ENCODE measurements around the gene HPSE2.

Gene HPSE2

GRCh38 chr10:98586096-98586495, 649.6 kb downstream of the HPSE2 start:
- peaks cover 61% of the 10 kb centered on the region for H3K27me3 ChIP-seq (ENCODE audit: insufficient read depth, low read depth, severe bottlenecking)
- TF ChIP-seq CTCF (IDR thresholded peaks at IDR 0.05; ENCODE audit: low read depth, low read length), result no peak
- H3K36me3 ChIP-seq, result no peaks in the 10 kb centered on the region
- H3K27ac ChIP-seq, result no peak overlapping the region
- no peak for DNase-seq
- H3K4me3 ChIP-seq (ENCODE audit: low read depth, low read length), result no peak overlapping the region
- H3K9me3 ChIP-seq (ENCODE audit: severe bottlenecking), result no peaks in the 10 kb centered on the region

GRCh38 chr10:98582363-98582762, 653.3 kb downstream of the HPSE2 start:
- Histone ChIP-seq H3K36me3 (no peaks in the 10 kb centered on the region), H3K27ac (no peak overlapping the region), H3K4me3 (ENCODE audit: low read depth, low read length) (no peak overlapping the region), H3K9me3 (ENCODE audit: severe bottlenecking) (no peaks in the 10 kb centered on the region), H3K27me3 (ENCODE audit: insufficient read depth, low read depth, severe bottlenecking) (peaks cover 51% of the 10 kb centered on the region)
- no peak for DNase-seq
- no peak for TF ChIP-seq CTCF (IDR thresholded peaks at IDR 0.05; ENCODE audit: low read depth, low read length)

GRCh38 chr10:98577578-98577977, 658.1 kb downstream of the HPSE2 start:
- H3K36me3 ChIP-seq, result no peaks in the 10 kb centered on the region
- no peak overlapping the region for H3K4me3 ChIP-seq (ENCODE audit: low read depth, low read length)
- H3K27me3 ChIP-seq (ENCODE audit: insufficient read depth, low read depth, severe bottlenecking), result peaks cover 53% of the 10 kb centered on the region
- H3K9me3 ChIP-seq (ENCODE audit: severe bottlenecking), result no peaks in the 10 kb centered on the region
- no peak overlapping the region for H3K27ac ChIP-seq
- TF ChIP-seq CTCF (IDR thresholded peaks at IDR 0.05; ENCODE audit: low read depth, low read length), result no peak
- no peak for DNase-seq

GRCh38 chr10:98577168-98577567, 658.5 kb downstream of the HPSE2 start:
- Histone ChIP-seq H3K9me3 (ENCODE audit: severe bottlenecking) (no peaks in the 10 kb centered on the region), H3K27me3 (ENCODE audit: insufficient read depth, low read depth, severe bottlenecking) (peaks cover 53% of the 10 kb centered on the region), H3K4me3 (ENCODE audit: low read depth, low read length) (no peak overlapping the region), H3K36me3 (no peaks in the 10 kb centered on the region), H3K27ac (no peak overlapping the region)
- DNase-seq, result no peak
- TF ChIP-seq CTCF (IDR thresholded peaks at IDR 0.05; ENCODE audit: low read depth, low read length), result no peak

GRCh38 chr10:98576096-98576495, 659.6 kb downstream of the HPSE2 start:
- no peaks in the 10 kb centered on the region for H3K36me3 ChIP-seq
- TF ChIP-seq CTCF (IDR thresholded peaks at IDR 0.05; ENCODE audit: low read depth, low read length), result no peak
- no peak for DNase-seq
- no peak overlapping the region for H3K27ac ChIP-seq
- peaks cover 53% of the 10 kb centered on the region for H3K27me3 ChIP-seq (ENCODE audit: insufficient read depth, low read depth, severe bottlenecking)
- H3K9me3 ChIP-seq (ENCODE audit: severe bottlenecking), result no peaks in the 10 kb centered on the region
- H3K4me3 ChIP-seq (ENCODE audit: low read depth, low read length), result no peak overlapping the region

DNA sequence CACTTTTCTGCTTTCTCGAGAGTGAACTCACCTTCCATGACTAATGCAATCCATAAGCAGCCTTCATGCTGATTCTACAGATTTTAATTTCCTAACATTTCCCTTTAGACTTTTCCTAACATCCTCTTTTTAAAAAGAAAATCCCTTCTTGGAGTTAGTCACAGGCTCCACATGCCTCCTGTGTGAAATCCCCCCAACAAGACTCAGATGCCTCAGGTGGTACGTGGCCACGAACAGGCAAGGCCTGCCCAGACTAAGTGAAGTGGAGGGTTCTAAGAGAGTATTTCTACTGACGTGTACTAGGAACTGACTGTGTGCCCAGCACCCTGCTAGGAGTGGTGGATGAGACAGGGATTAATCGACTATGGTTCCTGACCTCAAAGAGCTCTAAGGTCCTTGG, 663.1 kb downstream of the HPSE2 start:
- DNase-seq, result no peak
- H3K9me3 ChIP-seq (ENCODE audit: severe bottlenecking), result no peaks in the 10 kb centered on the region
- no peak overlapping the region for H3K4me3 ChIP-seq (ENCODE audit: low read depth, low read length)
- H3K27ac ChIP-seq, result no peak overlapping the region
- H3K27me3 ChIP-seq (ENCODE audit: insufficient read depth, low read depth, severe bottlenecking), result peaks cover 46% of the 10 kb centered on the region
- no peak for TF ChIP-seq CTCF (IDR thresholded peaks at IDR 0.05; ENCODE audit: low read depth, low read length)
- H3K36me3 ChIP-seq, result no peaks in the 10 kb centered on the region

Measured in WERI-Rb-1 (cell line).